NCI-H748 (cell line): ENCODE data around the gene CHD9NB.

Experiments
- DNase-seq: peaks from one replicate; lab custom pipeline; 2025; ENCODE audit not compliant: unreplicated experiment; lab: John Stamatoyannopoulos, UW

Gene CHD9NB

GRCh38 chr16:53052519-53053501 is at the start of gene CHD9NB:
TSS of gene CHD9NB (minus strand) at chr16:53052897. CDS start at chr16:53044158, 8,739 bp downstream.
- no peak for DNase-seq

GRCh38 chr16:53100889-53101288 is 48.2 kb upstream of the CHD9NB start:
- no peak for DNase-seq

GRCh38 chr16:53100131-53100748 is 47.5 kb upstream of the CHD9NB start:
- DNase-seq: no peak

- peak; percentile 67 for DNase-seq
Observed at GRCh38 chr16:53099318-53100130, 46.8 kb upstream of the CHD9NB start.

- peak; percentile 37 for DNase-seq
Observed at GRCh38 chr16:53098526-53099317, 46.0 kb upstream of the CHD9NB start.

- DNase-seq: no peak
Observed at GRCh38 chr16:53097190-53097589, 44.5 kb upstream of the CHD9NB start.

- no peak for DNase-seq
Observed at GRCh38 chr16:53094013-53094630, 41.4 kb upstream of the CHD9NB start.

GRCh38 chr16:53093162-53093744 is 40.6 kb upstream of the CHD9NB start:
- DNase-seq: no peak

GRCh38 chr16:53092284-53092683 is 39.6 kb upstream of the CHD9NB start:
- DNase-seq: no peak

- DNase-seq: no peak
Observed at GRCh38 chr16:53091466-53092211, 38.9 kb upstream of the CHD9NB start.

GRCh38 chr16:53090591-53091411 is 38.1 kb upstream of the CHD9NB start:
- DNase-seq: no peak

- DNase-seq: no peak
Observed at GRCh38 chr16:53090286-53090590, 37.5 kb upstream of the CHD9NB start.

GRCh38 chr16:53089434-53090285 is 37.0 kb upstream of the CHD9NB start:
- peak; percentile 39 for DNase-seq

- no peak for DNase-seq
Observed at GRCh38 chr16:53087101-53087500, 34.4 kb upstream of the CHD9NB start.

GRCh38 chr16:53085931-53086421 is 33.3 kb upstream of the CHD9NB start:
- no peak for DNase-seq

GRCh38 chr16:53085369-53085843 is 32.7 kb upstream of the CHD9NB start:
- DNase-seq: no peak

GRCh38 chr16:53084746-53085334 is 32.1 kb upstream of the CHD9NB start:
- DNase-seq: no peak
